ENCODE results near the gene C8A. TPM values are rescaled to one million over a fixed set of nuclear protein-coding genes. Genes with fewer than 3 reads are reported as not detected.

Gene C8A
- total RNA-seq, 2 experiments from 2014 or later: not detected

- peaks cover 7% of the 10 kb centered on the region for H3K27me3 Mint-ChIP-seq (ENCODE audit: low read depth)
- intact Hi-C loops (cut with micrococcal nuclease): no loop called here
- H3K4me1 Mint-ChIP-seq (ENCODE audit: low read depth): no peaks in the 10 kb centered on the region
- H3K27ac Mint-ChIP-seq: no peak overlapping the region
- peaks cover 1% of the 10 kb centered on the region for H3K36me3 Mint-ChIP-seq (ENCODE audit: low read depth)
- CTCF ChIA-PET: interaction anchor here (0.5 kb wide), 1 partner anchor 776 kb away, joined by 3 read pairs; no protein-coding TSS in a partner anchor
- no peak for DNase-seq
- peaks cover 2% of the 10 kb centered on the region for H3K9me3 Mint-ChIP-seq
- no peak overlapping the region for H3K4me3 Mint-ChIP-seq
Measured at GRCh38 chr1:56933606-56934005, 79.0 kb downstream of the C8A start.

- intact Hi-C loops (cut with micrococcal nuclease): no loop called here
- Mint-ChIP-seq H3K36me3 (ENCODE audit: low read depth) (peaks cover 1% of the 10 kb centered on the region), H3K4me1 (ENCODE audit: low read depth) (no peaks in the 10 kb centered on the region), H3K27me3 (ENCODE audit: low read depth) (peaks cover 7% of the 10 kb centered on the region), H3K9me3 (peaks cover 2% of the 10 kb centered on the region), H3K27ac (no peak overlapping the region), H3K4me3 (no peak overlapping the region)
- DNase-seq: no peak
- CTCF ChIA-PET: interaction anchor here (0.6 kb wide), 1 partner anchor 103 kb away, joined by 4 read pairs; no protein-coding TSS in a partner anchor
Measured at GRCh38 chr1:56934430-56935060, 79.9 kb downstream of the C8A start.

GRCh38 chr1:56938646-56939045, 84.0 kb downstream of the C8A start:
- no peaks in the 10 kb centered on the region for H3K9me3 Mint-ChIP-seq
- H3K36me3 Mint-ChIP-seq (ENCODE audit: low read depth): no peaks in the 10 kb centered on the region
- CTCF ChIA-PET: no interaction called here
- DNase-seq: no peak
- H3K27me3 Mint-ChIP-seq (ENCODE audit: low read depth): peaks cover 14% of the 10 kb centered on the region
- intact Hi-C loops (cut with micrococcal nuclease): no loop called here
- H3K4me1 Mint-ChIP-seq (ENCODE audit: low read depth): no peaks in the 10 kb centered on the region
- H3K4me3 Mint-ChIP-seq: no peak overlapping the region
- H3K27ac Mint-ChIP-seq: no peak overlapping the region

- intact Hi-C loops (cut with micrococcal nuclease): no loop called here
- no peak for DNase-seq
- Mint-ChIP-seq H3K27me3 (ENCODE audit: low read depth) (peaks cover 14% of the 10 kb centered on the region), H3K9me3 (no peaks in the 10 kb centered on the region), H3K27ac (no peak overlapping the region), H3K36me3 (ENCODE audit: low read depth) (no peaks in the 10 kb centered on the region), H3K4me3 (no peak overlapping the region), H3K4me1 (ENCODE audit: low read depth) (no peaks in the 10 kb centered on the region)
- CTCF ChIA-PET: no interaction called here
Measured at GRCh38 chr1:56939209-56939608, 84.6 kb downstream of the C8A start.

- CTCF ChIA-PET: no interaction called here
- intact Hi-C loops (cut with micrococcal nuclease): no loop called here
- DNase-seq: no peak
- H3K4me1 Mint-ChIP-seq (ENCODE audit: low read depth): no peaks in the 10 kb centered on the region
- no peaks in the 10 kb centered on the region for H3K9me3 Mint-ChIP-seq
- no peak overlapping the region for H3K27ac Mint-ChIP-seq
- H3K27me3 Mint-ChIP-seq (ENCODE audit: low read depth): peaks cover 14% of the 10 kb centered on the region
- no peaks in the 10 kb centered on the region for H3K36me3 Mint-ChIP-seq (ENCODE audit: low read depth)
- no peak overlapping the region for H3K4me3 Mint-ChIP-seq
Measured at GRCh38 chr1:56940039-56940438, 85.4 kb downstream of the C8A start.

- H3K4me1 Mint-ChIP-seq (ENCODE audit: low read depth): no peaks in the 10 kb centered on the region
- no peaks in the 10 kb centered on the region for H3K36me3 Mint-ChIP-seq (ENCODE audit: low read depth)
- CTCF ChIA-PET: no interaction called here
- H3K27ac Mint-ChIP-seq: no peak overlapping the region
- H3K9me3 Mint-ChIP-seq: no peaks in the 10 kb centered on the region
- H3K27me3 Mint-ChIP-seq (ENCODE audit: low read depth): peaks cover 2% of the 10 kb centered on the region
- intact Hi-C loops (cut with micrococcal nuclease): no loop called here
- H3K4me3 Mint-ChIP-seq: no peak overlapping the region
- no peak for DNase-seq
Measured at GRCh38 chr1:56948403-56949023, 93.9 kb downstream of the C8A start.

- Mint-ChIP-seq H3K9me3 (no peaks in the 10 kb centered on the region), H3K4me1 (ENCODE audit: low read depth) (no peaks in the 10 kb centered on the region), H3K36me3 (ENCODE audit: low read depth) (no peaks in the 10 kb centered on the region), H3K27ac (no peak overlapping the region), H3K27me3 (ENCODE audit: low read depth) (peaks cover 12% of the 10 kb centered on the region), H3K4me3 (no peak overlapping the region)
- intact Hi-C loops (cut with micrococcal nuclease): no loop called here
- DNase-seq: no peak
- CTCF ChIA-PET: no interaction called here
Measured at GRCh38 chr1:56952501-56952900, 97.9 kb downstream of the C8A start.

- DNase-seq: no peak
- CTCF ChIA-PET: interaction anchor here (0.6 kb wide), 1 partner anchor 22 kb away, joined by 3 read pairs; no protein-coding TSS in a partner anchor
- intact Hi-C loops (cut with micrococcal nuclease): no loop called here
- H3K9me3 Mint-ChIP-seq: no peaks in the 10 kb centered on the region
- no peak overlapping the region for H3K27ac Mint-ChIP-seq
- peaks cover 17% of the 10 kb centered on the region for H3K27me3 Mint-ChIP-seq (ENCODE audit: low read depth)
- H3K4me3 Mint-ChIP-seq: no peak overlapping the region
- no peaks in the 10 kb centered on the region for H3K36me3 Mint-ChIP-seq (ENCODE audit: low read depth)
- H3K4me1 Mint-ChIP-seq (ENCODE audit: low read depth): no peaks in the 10 kb centered on the region
Measured at GRCh38 chr1:56953386-56953785, 98.8 kb downstream of the C8A start.

- H3K4me3 Mint-ChIP-seq: no peak overlapping the region
- intact Hi-C loops (cut with micrococcal nuclease): no loop called here
- H3K9me3 Mint-ChIP-seq: no peaks in the 10 kb centered on the region
- no peak for DNase-seq
- H3K27ac Mint-ChIP-seq: no peak overlapping the region
- CTCF ChIA-PET: no interaction called here
- H3K36me3 Mint-ChIP-seq (ENCODE audit: low read depth): no peaks in the 10 kb centered on the region
- H3K4me1 Mint-ChIP-seq (ENCODE audit: low read depth): no peaks in the 10 kb centered on the region
- H3K27me3 Mint-ChIP-seq (ENCODE audit: low read depth): peaks cover 17% of the 10 kb centered on the region
Measured at GRCh38 chr1:56954664-56955063, 100.1 kb downstream of the C8A start.

GRCh38 chr1:56957931-56958330, 103.3 kb downstream of the C8A start:
- Mint-ChIP-seq H3K27ac (no peak overlapping the region), H3K27me3 (ENCODE audit: low read depth) (peaks cover 19% of the 10 kb centered on the region), H3K4me3 (no peak overlapping the region), H3K36me3 (ENCODE audit: low read depth) (no peaks in the 10 kb centered on the region), H3K9me3 (peaks cover 1% of the 10 kb centered on the region), H3K4me1 (ENCODE audit: low read depth) (no peaks in the 10 kb centered on the region)
- CTCF ChIA-PET: no interaction called here
- intact Hi-C loops (cut with micrococcal nuclease): no loop called here
- DNase-seq: no peak

- Mint-ChIP-seq H3K4me3 (no peak overlapping the region), H3K27ac (no peak overlapping the region), H3K27me3 (ENCODE audit: low read depth) (peaks cover 17% of the 10 kb centered on the region), H3K4me1 (ENCODE audit: low read depth) (no peaks in the 10 kb centered on the region), H3K36me3 (ENCODE audit: low read depth) (no peaks in the 10 kb centered on the region), H3K9me3 (peaks cover 1% of the 10 kb centered on the region)
- CTCF ChIA-PET: no interaction called here
- no peak for DNase-seq
- intact Hi-C loops (cut with micrococcal nuclease): no loop called here
Measured at GRCh38 chr1:56958526-56958925, 103.9 kb downstream of the C8A start.

GRCh38 chr1:56961426-56961825, 106.8 kb downstream of the C8A start:
- Mint-ChIP-seq H3K9me3 (peaks cover 1% of the 10 kb centered on the region), H3K4me3 (no peak overlapping the region), H3K36me3 (ENCODE audit: low read depth) (no peaks in the 10 kb centered on the region), H3K4me1 (ENCODE audit: low read depth) (no peaks in the 10 kb centered on the region), H3K27ac (no peak overlapping the region), H3K27me3 (ENCODE audit: low read depth) (peaks cover 14% of the 10 kb centered on the region)
- CTCF ChIA-PET: interaction anchor here (0.7 kb wide), 1 partner anchor 10 kb away, joined by 4 read pairs; no protein-coding TSS in a partner anchor
- no peak for DNase-seq
- intact Hi-C loops (cut with micrococcal nuclease): no loop called here

- CTCF ChIA-PET: no interaction called here
- H3K27me3 Mint-ChIP-seq (ENCODE audit: low read depth): peaks cover 10% of the 10 kb centered on the region
- no peak overlapping the region for H3K4me3 Mint-ChIP-seq
Measured at GRCh38 chr1:56963667-56964066, 109.1 kb downstream of the C8A start.

More at GRCh38 chr1:56963667-56964066, 109.1 kb downstream of the C8A start:
- intact Hi-C loops (cut with micrococcal nuclease): no loop called here
- Mint-ChIP-seq H3K27ac (no peak overlapping the region), H3K9me3 (peaks cover 1% of the 10 kb centered on the region), H3K36me3 (ENCODE audit: low read depth) (no peaks in the 10 kb centered on the region), H3K4me1 (ENCODE audit: low read depth) (no peaks in the 10 kb centered on the region)
- no peak for DNase-seq

Data from activated naive CD4-positive, alpha-beta T cell treated with anti-CD3 and anti-CD28 coated beads for 36 hours (primary cell).